Measurements from ENCODE around the gene ZNF263.

DNA sequence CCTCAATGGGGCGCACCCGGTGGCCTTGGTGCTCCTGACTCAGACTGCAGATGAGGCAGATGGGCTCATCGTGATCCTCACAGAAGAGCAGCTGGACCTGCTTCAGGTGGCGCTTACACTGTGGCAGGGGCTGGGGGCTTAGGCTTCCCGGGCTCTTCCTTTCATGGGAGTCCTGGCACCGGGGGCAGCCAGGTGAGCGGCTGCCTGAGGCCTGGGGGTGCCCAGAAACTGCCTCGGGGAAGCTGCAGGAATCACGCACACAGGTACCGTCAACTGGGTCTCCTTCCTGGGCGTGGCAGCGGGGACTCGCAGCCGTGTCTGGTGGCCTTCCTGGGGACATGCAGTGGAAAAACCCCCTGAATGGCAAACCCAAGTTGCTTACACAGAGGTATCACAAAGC, 33.8 kb upstream of the ZNF263 start:
- TF ChIP-seq, protein P1, sequence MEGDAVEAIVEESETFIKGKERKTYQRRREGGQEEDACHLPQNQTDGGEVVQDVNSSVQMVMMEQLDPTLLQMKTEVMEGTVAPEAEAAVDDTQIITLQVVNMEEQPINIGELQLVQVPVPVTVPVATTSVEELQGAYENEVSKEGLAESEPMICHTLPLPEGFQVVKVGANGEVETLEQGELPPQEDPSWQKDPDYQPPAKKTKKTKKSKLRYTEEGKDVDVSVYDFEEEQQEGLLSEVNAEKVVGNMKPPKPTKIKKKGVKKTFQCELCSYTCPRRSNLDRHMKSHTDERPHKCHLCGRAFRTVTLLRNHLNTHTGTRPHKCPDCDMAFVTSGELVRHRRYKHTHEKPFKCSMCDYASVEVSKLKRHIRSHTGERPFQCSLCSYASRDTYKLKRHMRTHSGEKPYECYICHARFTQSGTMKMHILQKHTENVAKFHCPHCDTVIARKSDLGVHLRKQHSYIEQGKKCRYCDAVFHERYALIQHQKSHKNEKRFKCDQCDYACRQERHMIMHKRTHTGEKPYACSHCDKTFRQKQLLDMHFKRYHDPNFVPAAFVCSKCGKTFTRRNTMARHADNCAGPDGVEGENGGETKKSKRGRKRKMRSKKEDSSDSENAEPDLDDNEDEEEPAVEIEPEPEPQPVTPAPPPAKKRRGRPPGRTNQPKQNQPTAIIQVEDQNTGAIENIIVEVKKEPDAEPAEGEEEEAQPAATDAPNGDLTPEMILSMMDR (conservative IDR thresholded peaks at IDR 0.05; ENCODE audit: low read length): no peak
- no peak for TF ChIP-seq EZH2phosphoT487 (IDR thresholded peaks at IDR 0.05; ENCODE audit: borderline replicate concordance, low read depth, low read length)

Data from OCI-LY7 (cell line).